CD14-positive monocyte (primary cell): ENCODE measurements around the gene MMEL1. TPM values are rescaled to one million over a fixed set of nuclear protein-coding genes. Genes with fewer than 3 reads are reported as not detected.
"Not testable (repeated sequence)": the region's sequence is repeated elsewhere in the genome, so short reads cannot be mapped to it uniquely, and the experiment has no call there.

Experiments
- DNase-seq, 3 donors: peaks; one replicate each; pipeline ENCODE4 v3.0.0-alpha.2; 2011 to 2022
- H2AFZ ChIP-seq: 2 replicates; pipeline ENCODE4 v1.6.0; 2012; ENCODE audit warnings: mild to moderate bottlenecking, low read depth, low read length, inconsistent platforms; ENCODE audit not compliant: insufficient read depth, poor library complexity, severe bottlenecking
- H3K27ac ChIP-seq, 2 donors: 1 replicate in 1 of 2; 2 replicates in 1 of 2; pipeline ENCODE4 v1.5.1; 2012 to 2013; ENCODE audit warnings: low read length in 2 of 2, control low read depth in 1 of 2, inconsistent platforms in 1 of 2, low read depth in 1 of 2, mild to moderate bottlenecking in 1 of 2
- H3K27me3 ChIP-seq, 2 donors: one replicate each; pipeline versions ENCODE4 v1.6.0 to v1.6.1; 2011 to 2013; ENCODE audit warnings: low read length in 2 of 2; ENCODE audit not compliant: control insufficient read depth in 2 of 2, insufficient read depth in 2 of 2
- H3K36me3 ChIP-seq, 2 donors: replicated peaks in 1 of 2; 1 replicate in 1 of 2; 2 replicates in 1 of 2; pipeline versions ENCODE4 v1.5.1 to v1.6.1; 2012 to 2013; ENCODE audit warnings: low read length in 2 of 2, control low read depth in 1 of 2, inconsistent platforms in 1 of 2, mild to moderate bottlenecking in 1 of 2; ENCODE audit not compliant: insufficient read depth in 2 of 2, control insufficient read depth in 1 of 2
- H3K4me1 ChIP-seq, 2 donors: 1 replicate in 1 of 2; 2 replicates in 1 of 2; pipeline versions ENCODE4 v1.5.1 to v1.6.1; 2012 to 2013; ENCODE audit warnings: low read length in 2 of 2, control low read depth in 1 of 2, inconsistent platforms in 1 of 2, mild to moderate bottlenecking in 1 of 2, moderate library complexity in 1 of 2; ENCODE audit not compliant: insufficient read depth in 2 of 2, control insufficient read depth in 1 of 2
- H3K4me2 ChIP-seq: replicated peaks from 2 replicates; pipeline ENCODE3; 2012; ENCODE audit warnings: low read length, moderate library complexity, mild to moderate bottlenecking; ENCODE audit not compliant: poor library complexity, severe bottlenecking; ENCODE audit errors: extremely low read depth
- H3K4me3 ChIP-seq, 3 experiments: fragments of 200-600 bp in 1 of 3; sonication (generic) in 1 of 3; replicated peaks in 1 of 3; 1 replicate in 2 of 3; 2 replicates in 1 of 3; pipeline ENCODE4 v1.5.1; 2011 to 2013; ENCODE audit warnings: low read length in 3 of 3, mild to moderate bottlenecking in 3 of 3, control low read depth in 2 of 3, low read depth in 2 of 3, inconsistent platforms in 1 of 3, moderate library complexity in 1 of 3
- H3K79me2 ChIP-seq: 2 replicates; pipeline ENCODE4 v1.6.0; 2012; ENCODE audit warnings: mild to moderate bottlenecking, control low read depth, inconsistent platforms, low read length, moderate library complexity; ENCODE audit not compliant: insufficient read depth
- H3K9ac ChIP-seq: 2 replicates; pipeline ENCODE4 v1.6.0; 2017; ENCODE audit warnings: low read length, mild to moderate bottlenecking; ENCODE audit not compliant: insufficient read depth, poor library complexity, severe bottlenecking
- H3K9me3 ChIP-seq, 2 donors: replicated peaks in 1 of 2; 1 replicate in 1 of 2; 2 replicates in 1 of 2; pipeline versions ENCODE4 v1.5.1 to v1.6.1; 2012 to 2013; ENCODE audit warnings: low read length in 2 of 2, control low read depth in 1 of 2; ENCODE audit not compliant: control insufficient read depth in 1 of 2, insufficient read depth in 1 of 2
- H4K20me1 ChIP-seq: 2 replicates; pipeline ENCODE4 v1.6.0; 2012; ENCODE audit warnings: mild to moderate bottlenecking, low read length, control low read depth, moderate library complexity; ENCODE audit not compliant: insufficient read depth
- H3K27ac Mint-ChIP-seq, 7 donors: one replicate each; pipeline ENCODE4 v1.8.0; 2020; ENCODE audit warnings: mild to moderate bottlenecking in 7 of 7, mixed read lengths in 7 of 7, moderate library complexity in 6 of 7, inconsistent platforms in 2 of 7
- H3K27me3 Mint-ChIP-seq, 3 donors: one replicate each; pipeline ENCODE4 v1.8.0; 2021 to 2022; ENCODE audit warnings: low read depth in 3 of 3, mild to moderate bottlenecking in 3 of 3, mixed read lengths in 3 of 3, moderate library complexity in 3 of 3, inconsistent platforms in 1 of 3
- H3K36me3 Mint-ChIP-seq, 2 donors: one replicate each; pipeline ENCODE4 v1.8.0; 2020; ENCODE audit warnings: mixed read lengths in 2 of 2, inconsistent platforms in 1 of 2, mild to moderate bottlenecking in 1 of 2
- H3K4me1 Mint-ChIP-seq: one replicate; pipeline ENCODE4 v1.8.0; 2020; ENCODE audit warnings: mild to moderate bottlenecking, mixed read lengths
- H3K4me3 Mint-ChIP-seq, 2 donors: one replicate each; pipeline ENCODE4 v1.8.0; 2020; ENCODE audit warnings: mild to moderate bottlenecking in 2 of 2, mixed read lengths in 2 of 2, moderate library complexity in 1 of 2
- H3K9me3 Mint-ChIP-seq, 7 donors: one replicate each; pipeline ENCODE4 v1.8.0; 2020 to 2022; ENCODE audit warnings: mixed read lengths in 7 of 7, mild to moderate bottlenecking in 6 of 7, moderate library complexity in 6 of 7, inconsistent platforms in 2 of 7
- WGBS: methylation state at CpG from one replicate; pipeline ENCODE4 v1.1.5; 2013; ENCODE audit warnings: missing lambda C conversion rate; ENCODE audit not compliant: insufficient coverage; 5-methylcytosine and 5-hydroxymethylcytosine counted together
- intact Hi-C, 2 donors: fragments of 100-400 bp; cut with micrococcal nuclease; formaldehyde crosslinking; loops; one replicate each; pipeline versions ENCODE4 v1.15.0 to v1.15.1; 2023
- polyA plus RNA-seq, 3 donors: library from polyadenylated mRNA; depleted of rRNA in 1 of 3; unstranded in 2 of 3; stranded (reverse) in 1 of 3; fragments of 300-500 nt in 2 of 3; fragments of >200 nt in 1 of 3; fragmentation: Illumina TruSeq in 2 of 3; gene quantifications; 1 replicate in 2 of 3; 2 replicates in 1 of 3; pipeline ENCODE4 v1.2.3, GENCODE V29; 2012 to 2021
- TF ChIP-seq, protein P1 (sequence below): fragments of 200-600 bp; IDR thresholded peaks from one replicate; pipeline ENCODE4 v1.8.0; 2022; ENCODE audit warnings: antibody characterized with exemption, mild to moderate bottlenecking

MMEL1 gene
- polyA plus RNA-seq, 3 donors = 1.1 to 4.4 (median 1.9) TPM

DNA sequence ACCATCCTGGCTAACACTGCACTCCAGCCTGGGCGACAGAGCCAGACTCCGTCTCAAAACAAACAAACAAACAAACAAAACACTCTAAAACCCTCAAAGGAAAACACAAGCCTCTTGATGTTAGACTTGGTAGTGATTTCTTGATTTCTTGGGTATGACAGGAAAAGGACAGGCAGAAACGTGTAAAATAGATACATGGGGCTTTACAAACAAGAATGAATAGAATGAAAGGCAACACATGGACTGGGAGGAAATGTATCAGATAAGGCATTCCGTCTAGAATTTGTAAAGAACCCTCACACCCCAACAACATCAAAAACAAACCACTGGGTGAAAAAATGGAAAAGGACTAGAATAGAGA lies 54.1 kb downstream of the MMEL1 start:
- no peak for DNase-seq
- peak overlapping the region; percentile 73 for H3K9ac ChIP-seq
- H3K36me3 Mint-ChIP-seq = peaks cover 2% of the 10 kb centered on the region in 2 donors
- H3K27me3 ChIP-seq = no peaks in the 10 kb centered on the region
- H3K79me2 ChIP-seq = no peaks in the 10 kb centered on the region
- TF ChIP-seq, protein P1, sequence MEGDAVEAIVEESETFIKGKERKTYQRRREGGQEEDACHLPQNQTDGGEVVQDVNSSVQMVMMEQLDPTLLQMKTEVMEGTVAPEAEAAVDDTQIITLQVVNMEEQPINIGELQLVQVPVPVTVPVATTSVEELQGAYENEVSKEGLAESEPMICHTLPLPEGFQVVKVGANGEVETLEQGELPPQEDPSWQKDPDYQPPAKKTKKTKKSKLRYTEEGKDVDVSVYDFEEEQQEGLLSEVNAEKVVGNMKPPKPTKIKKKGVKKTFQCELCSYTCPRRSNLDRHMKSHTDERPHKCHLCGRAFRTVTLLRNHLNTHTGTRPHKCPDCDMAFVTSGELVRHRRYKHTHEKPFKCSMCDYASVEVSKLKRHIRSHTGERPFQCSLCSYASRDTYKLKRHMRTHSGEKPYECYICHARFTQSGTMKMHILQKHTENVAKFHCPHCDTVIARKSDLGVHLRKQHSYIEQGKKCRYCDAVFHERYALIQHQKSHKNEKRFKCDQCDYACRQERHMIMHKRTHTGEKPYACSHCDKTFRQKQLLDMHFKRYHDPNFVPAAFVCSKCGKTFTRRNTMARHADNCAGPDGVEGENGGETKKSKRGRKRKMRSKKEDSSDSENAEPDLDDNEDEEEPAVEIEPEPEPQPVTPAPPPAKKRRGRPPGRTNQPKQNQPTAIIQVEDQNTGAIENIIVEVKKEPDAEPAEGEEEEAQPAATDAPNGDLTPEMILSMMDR = no peak
- intact Hi-C loops = no loop called here
- no CpG with 5 or more reads among the region's 4 CpGs for WGBS
- peaks cover 5 to 16% (median 15%) of the 10 kb centered on the region in 3 donors for H3K27me3 Mint-ChIP-seq
- peak overlapping the region; percentile 56 for H3K4me2 ChIP-seq
- H2AFZ ChIP-seq = peak overlapping the region; percentile 24
- H3K9me3 ChIP-seq = peaks cover 2 to 6% of the 10 kb centered on the region in 2 donors
- H3K4me3 ChIP-seq = peak overlapping the region in 1 of 3 experiments; percentile 47
- peaks cover 60 to 61% of the 10 kb centered on the region in 2 donors for H3K4me1 ChIP-seq
- no peaks in the 10 kb centered on the region for H4K20me1 ChIP-seq
- peak overlapping the region; percentile 93 to 98 (median 97) for H3K27ac Mint-ChIP-seq
- H3K27ac ChIP-seq = peak overlapping the region; percentile 96 to 97
- H3K9me3 Mint-ChIP-seq = peaks cover 0 to 9% (median 5%) of the 10 kb centered on the region in 7 donors
- peak overlapping the region in 1 of 2 donors; percentile 28 for H3K4me3 Mint-ChIP-seq
- no peaks in the 10 kb centered on the region for H3K36me3 ChIP-seq
- peaks cover 59% of the 10 kb centered on the region for H3K4me1 Mint-ChIP-seq

DNA sequence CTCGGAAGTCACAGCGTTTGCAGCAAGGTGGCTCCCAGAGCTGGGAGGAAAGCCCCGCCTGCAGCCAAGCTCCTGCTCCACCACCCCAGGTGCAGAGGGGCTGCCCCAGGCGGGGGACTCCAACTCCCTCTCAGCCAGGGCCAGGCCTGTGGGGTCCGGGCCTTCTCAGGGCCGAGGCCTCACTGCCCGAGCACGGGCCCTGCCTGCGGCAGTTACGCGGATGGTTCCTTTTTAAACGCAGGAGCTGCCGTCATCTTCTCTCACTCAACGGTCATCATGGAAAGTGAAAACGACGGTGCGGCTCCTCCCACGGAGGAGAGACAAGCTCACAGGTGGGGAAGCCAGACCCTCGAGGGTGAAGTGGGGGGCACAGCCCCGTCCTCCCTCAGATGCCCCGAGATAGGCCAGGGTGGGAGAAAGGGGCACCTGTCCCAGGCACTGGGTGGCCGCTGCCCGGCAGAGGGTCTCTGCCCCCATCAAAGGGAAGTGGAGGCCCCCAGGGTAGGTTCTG lies 55.2 kb downstream of the MMEL1 start:
- H4K20me1 ChIP-seq, intact Hi-C loops, H3K36me3 Mint-ChIP-seq, H3K36me3 ChIP-seq, H3K27me3 ChIP-seq, H3K79me2 ChIP-seq: not testable (repeated sequence)
- Histone ChIP-seq H3K9ac (peak overlapping the region; percentile 73), H3K4me1 (peaks cover 53 to 56% of the 10 kb centered on the region in 2 donors), H2AFZ (peak overlapping the region; percentile 24), H3K4me3 (peak overlapping the region in 1 of 3 experiments; percentile 47), H3K9me3 (peaks cover 10 to 14% of the 10 kb centered on the region in 2 donors), H3K27ac (peak overlapping the region; percentile 96 to 97), H3K4me2 (peak overlapping the region; percentile 56)
- H3K4me3 Mint-ChIP-seq = peak overlapping the region; percentile 60 to 81
- peak overlapping the region; percentile 93 to 98 (median 97) for H3K27ac Mint-ChIP-seq
- peak in 1 of 3 donors; percentile 41 for DNase-seq
- 52% methylated on average over 8 of the region's 23 CpGs for WGBS
- peaks cover 7 to 19% (median 14%) of the 10 kb centered on the region in 7 donors for H3K9me3 Mint-ChIP-seq
- H3K4me1 Mint-ChIP-seq = peaks cover 53% of the 10 kb centered on the region
- H3K27me3 Mint-ChIP-seq = peaks cover 5 to 21% (median 13%) of the 10 kb centered on the region in 3 donors
